ENCODE results near the gene ERCC6L2. TPM values are rescaled to one million over a fixed set of nuclear protein-coding genes. Genes with fewer than 3 reads are reported as not detected.
A peak's percentile ranks its signal among the peaks of the same experiment; 100 is the strongest.

ERCC6L2 gene
- total and polyA plus RNA-seq, 9 of the 15 experiments (the other 6 are each of a cell fraction or from before 2014, with no cell fraction given) = 7.8 to 42.8 (median 23.6) TPM

DNA sequence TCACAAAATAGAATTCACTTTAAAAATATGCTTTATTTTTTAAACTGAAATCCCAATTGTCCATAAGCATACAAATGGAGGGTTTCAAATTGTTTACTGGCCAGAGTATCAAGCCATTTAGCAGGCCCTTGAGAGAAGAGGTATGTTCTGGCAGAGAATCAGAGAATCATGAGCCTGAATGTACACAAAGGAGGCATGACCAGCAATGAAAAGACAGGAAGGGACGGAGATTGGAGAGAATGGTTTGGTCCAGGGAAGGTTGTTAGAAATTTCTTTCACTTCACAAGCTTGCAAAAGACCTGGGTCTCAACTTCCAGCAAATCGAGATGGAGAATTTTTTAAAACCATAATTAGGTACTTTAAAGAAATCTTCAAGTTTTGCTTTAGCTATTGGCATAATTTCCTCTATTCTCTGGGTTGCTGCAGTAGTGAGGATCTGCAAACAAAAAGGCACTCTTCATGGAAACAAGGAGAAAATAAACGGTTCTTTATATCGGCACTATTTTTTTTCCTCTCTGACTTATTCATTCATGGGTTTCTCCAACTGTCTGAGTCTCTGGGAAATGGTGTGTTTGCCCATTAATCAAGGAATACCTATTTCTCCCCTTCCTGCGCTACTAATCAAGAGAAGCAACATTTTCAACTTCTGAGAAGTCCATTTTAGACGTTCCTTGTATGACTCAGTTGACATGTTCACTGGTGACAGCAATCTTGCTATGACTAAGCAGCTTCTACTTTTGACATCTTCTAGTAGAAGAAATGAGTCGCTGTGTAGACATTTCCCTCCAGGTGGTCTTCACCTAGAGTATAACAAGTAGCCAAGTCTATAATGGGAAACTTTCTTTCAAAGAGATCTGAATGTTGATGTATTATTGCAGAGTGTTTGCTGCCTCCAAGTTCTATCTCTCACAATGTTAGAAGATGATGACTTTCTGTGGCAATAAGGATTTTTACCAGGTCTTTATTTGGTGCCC lies 23.1 kb upstream of the ERCC6L2 start:
- Histone ChIP-seq H3K4me2 (ENCODE audit: insufficient read depth, low read length) (peak overlapping the region; percentile 62), H3K4me1 (replicated peaks in 1 of 2; ENCODE audit: control insufficient read depth in 2 of 2, insufficient read depth in 2 of 2, low read length in 2 of 2) (peaks cover 0 to 7% of the 10 kb centered on the region in 2 experiments; a peak in 3 of 5 replicates), H3K79me2 (ENCODE audit: control insufficient read depth, insufficient read depth, low read length) (no peaks in the 10 kb centered on the region), H3K27me3 (ENCODE audit: control insufficient read depth in 2 of 2, insufficient read depth in 2 of 2, low read length in 2 of 2) (no peaks in the 10 kb centered on the region), H3K36me3 (ENCODE audit: control insufficient read depth, insufficient read depth, low read length) (no peaks in the 10 kb centered on the region), H3K9me3 (replicated peaks; ENCODE audit: control insufficient read depth, insufficient read depth, low read depth, low read length) (no peaks in the 10 kb centered on the region), H2AFZ (ENCODE audit: low read depth, low read length) (peak overlapping the region; percentile 81), H3K9me1 (ENCODE audit: control insufficient read depth, insufficient read depth, low read length) (no peaks in the 10 kb centered on the region), H3K4me3 (no peak overlapping the region), H4K20me1 (replicated peaks; ENCODE audit: control insufficient read depth, insufficient read depth, low read length) (no peaks in the 10 kb centered on the region), H3K27ac (ENCODE audit: extremely low read depth, low read depth, low read length) (peak overlapping the region; percentile 50; the same call in 2 of the 3 replicates), H3K9ac (ENCODE audit: insufficient read depth in 1 of 2, low read depth in 2 of 2, low read length in 2 of 2) (peak overlapping the region in 1 of 2 experiments; percentile 24; a peak in 1 of 4 replicates)
- ChIA-PET CTCF (ENCODE audit: low intra/inter-chr PET ratio) (no interaction called here), POLR2A (interaction anchor here (0.7 to 1.6 kb wide), 4 partner anchors 9 to 843 kb away, joined by 3 to 6 read pairs (median 4); no protein-coding TSS in a partner anchor)
- no TSS peak for BruUV-seq (replicated peaks)
- FAIRE-seq (peak; percentile 92), DNase-seq (ENCODE audit: extremely low read depth in 1 of 4, low spot score in 3 of 4) (peak in 3 of 4 experiments; percentile 11 to 61 (median 38)), ATAC-seq (peak; percentile 61; the same call in 2 of the 3 replicates)
- intact Hi-C loops (cut with micrococcal nuclease) = no loop called here
- in situ Hi-C loops (cut with MboI) = no loop called here
- 11% methylated on average over 7 of the region's 7 CpGs for WGBS (ENCODE audit: insufficient coverage, low coverage, missing lambda C conversion rate)
- TF ChIP-seq ZNF707 (CRISPR knock-in tag; conservative IDR thresholded peaks at IDR 0.05) (no peak), NELFE (IDR thresholded peaks at IDR 0.05; ENCODE audit: insufficient read depth, insufficient read length) (no peak), SMARCC2 (IDR thresholded peaks at IDR 0.05; ENCODE audit: low read depth) (peak; percentile 43; the same call in 1 of the 2 replicates), BRD9 (IDR thresholded peaks at IDR 0.05; ENCODE audit: low read depth, partially characterized antibody) (no peak), ARID1B (IDR thresholded peaks at IDR 0.05) (peak; percentile 58), FOS (IDR thresholded peaks at IDR 0.05; ENCODE audit: extremely low read depth, insufficient read length) (peak; percentile 1), TOE1 (IDR thresholded peaks at IDR 0.05; ENCODE audit: borderline replicate concordance) (no peak), TOE1 (CRISPR knock-in tag; IDR thresholded peaks at IDR 0.05; ENCODE audit: borderline replicate concordance, low read depth) (no peak), EHMT2 (IDR thresholded peaks at IDR 0.05) (peak; percentile 90), TRIM24 (IDR thresholded peaks at IDR 0.05) (0 out of 4 replicates have a peak, but pooled peaks of 1 of the 2 experiments have one; percentile 18), ILK (tag; IDR thresholded peaks at IDR 0.05; ENCODE audit: borderline replicate concordance, low read depth) (no peak), PKNOX1 (IDR thresholded peaks at IDR 0.05) (peak; percentile 78), SMARCA4 (IDR thresholded peaks at IDR 0.05) (peak; percentile 72; the same call in 1 of the 2 replicates), TEAD4 (IDR thresholded peaks at IDR 0.05; ENCODE audit: low read length) (0 out of 2 replicates have a peak, but pooled peaks have one; percentile 11), TEAD4 (CRISPR knock-in tag; IDR thresholded peaks at IDR 0.05; ENCODE audit: borderline replicate concordance) (no peak), FOSL1 (tag; conservative IDR thresholded peaks at IDR 0.05) (peak; percentile 90), MXI1 (IDR thresholded peaks at IDR 0.05; ENCODE audit: low read depth, low read length) (no peak), MAFK (IDR thresholded peaks at IDR 0.05; ENCODE audit: low read length) (peak; percentile 60; the same call in 1 of the 2 replicates)

Measured in K562 (cell line).